ENCODE measurements around the gene LRRC17.

The LRRC17 gene

GRCh38 chr7:102978284-102978683 lies 65.5 kb downstream of the LRRC17 start:
- TF ChIP-seq, protein P1, sequence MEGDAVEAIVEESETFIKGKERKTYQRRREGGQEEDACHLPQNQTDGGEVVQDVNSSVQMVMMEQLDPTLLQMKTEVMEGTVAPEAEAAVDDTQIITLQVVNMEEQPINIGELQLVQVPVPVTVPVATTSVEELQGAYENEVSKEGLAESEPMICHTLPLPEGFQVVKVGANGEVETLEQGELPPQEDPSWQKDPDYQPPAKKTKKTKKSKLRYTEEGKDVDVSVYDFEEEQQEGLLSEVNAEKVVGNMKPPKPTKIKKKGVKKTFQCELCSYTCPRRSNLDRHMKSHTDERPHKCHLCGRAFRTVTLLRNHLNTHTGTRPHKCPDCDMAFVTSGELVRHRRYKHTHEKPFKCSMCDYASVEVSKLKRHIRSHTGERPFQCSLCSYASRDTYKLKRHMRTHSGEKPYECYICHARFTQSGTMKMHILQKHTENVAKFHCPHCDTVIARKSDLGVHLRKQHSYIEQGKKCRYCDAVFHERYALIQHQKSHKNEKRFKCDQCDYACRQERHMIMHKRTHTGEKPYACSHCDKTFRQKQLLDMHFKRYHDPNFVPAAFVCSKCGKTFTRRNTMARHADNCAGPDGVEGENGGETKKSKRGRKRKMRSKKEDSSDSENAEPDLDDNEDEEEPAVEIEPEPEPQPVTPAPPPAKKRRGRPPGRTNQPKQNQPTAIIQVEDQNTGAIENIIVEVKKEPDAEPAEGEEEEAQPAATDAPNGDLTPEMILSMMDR (IDR thresholded peaks at IDR 0.05; ENCODE audit: low read depth, low read length), result no peak
- no peak overlapping the region for H3K4me3 ChIP-seq (ENCODE audit: low read depth, low read length)

DNA sequence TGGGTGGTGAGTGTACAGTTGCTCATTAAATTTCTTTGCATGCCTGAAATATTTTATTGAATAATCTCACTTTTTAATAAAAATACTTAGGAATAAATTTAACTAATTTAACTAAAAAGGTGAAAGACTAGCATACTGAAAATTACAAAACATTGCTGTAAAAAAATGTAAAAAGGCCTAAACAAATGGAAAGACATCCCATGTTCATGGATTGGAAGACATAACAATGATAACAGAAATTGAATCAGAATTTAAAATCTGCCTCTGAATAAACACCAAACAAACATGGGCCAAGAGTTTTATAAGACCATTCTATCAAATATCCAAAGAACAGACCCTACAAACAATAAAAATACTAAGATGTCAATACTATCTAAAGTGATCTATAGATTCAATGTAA lies 66.9 kb downstream of the LRRC17 start:
- TF ChIP-seq, protein P1 (IDR thresholded peaks at IDR 0.05; ENCODE audit: low read depth, low read length), result no peak
- H3K4me3 ChIP-seq (ENCODE audit: low read depth, low read length), result no peak overlapping the region

DNA sequence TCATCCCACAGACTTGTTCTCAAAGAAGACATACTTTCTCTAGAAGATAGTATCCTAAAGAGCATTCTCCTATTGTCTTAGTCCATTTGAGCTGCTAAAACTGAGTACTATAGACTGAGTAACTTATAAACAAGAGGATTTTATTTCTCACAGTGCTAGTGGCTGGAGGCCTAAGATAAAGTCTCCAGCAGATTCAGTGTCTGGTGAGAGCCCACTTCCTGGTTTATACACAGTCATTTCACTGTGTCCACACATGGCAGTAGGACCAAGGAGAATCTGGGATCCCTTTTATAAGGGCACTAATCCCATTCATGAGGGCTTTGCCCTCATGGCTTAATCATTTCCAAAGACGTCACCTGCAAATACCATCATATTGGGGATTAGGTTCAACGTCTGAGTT lies 68.7 kb downstream of the LRRC17 start:
- TF ChIP-seq, protein P1 (IDR thresholded peaks at IDR 0.05; ENCODE audit: low read depth, low read length), result no peak
- no peak overlapping the region for H3K4me3 ChIP-seq (ENCODE audit: low read depth, low read length)

GRCh38 chr7:102982235-102982634 lies 69.4 kb downstream of the LRRC17 start:
- H3K4me3 ChIP-seq (ENCODE audit: low read depth, low read length), result no peak overlapping the region
- TF ChIP-seq, protein P1 (IDR thresholded peaks at IDR 0.05; ENCODE audit: low read depth, low read length), result no peak

GRCh38 chr7:102983602-102984001 lies 70.8 kb downstream of the LRRC17 start:
- TF ChIP-seq, protein P1 (IDR thresholded peaks at IDR 0.05; ENCODE audit: low read depth, low read length), result no peak
- no peak overlapping the region for H3K4me3 ChIP-seq (ENCODE audit: low read depth, low read length)

DNA sequence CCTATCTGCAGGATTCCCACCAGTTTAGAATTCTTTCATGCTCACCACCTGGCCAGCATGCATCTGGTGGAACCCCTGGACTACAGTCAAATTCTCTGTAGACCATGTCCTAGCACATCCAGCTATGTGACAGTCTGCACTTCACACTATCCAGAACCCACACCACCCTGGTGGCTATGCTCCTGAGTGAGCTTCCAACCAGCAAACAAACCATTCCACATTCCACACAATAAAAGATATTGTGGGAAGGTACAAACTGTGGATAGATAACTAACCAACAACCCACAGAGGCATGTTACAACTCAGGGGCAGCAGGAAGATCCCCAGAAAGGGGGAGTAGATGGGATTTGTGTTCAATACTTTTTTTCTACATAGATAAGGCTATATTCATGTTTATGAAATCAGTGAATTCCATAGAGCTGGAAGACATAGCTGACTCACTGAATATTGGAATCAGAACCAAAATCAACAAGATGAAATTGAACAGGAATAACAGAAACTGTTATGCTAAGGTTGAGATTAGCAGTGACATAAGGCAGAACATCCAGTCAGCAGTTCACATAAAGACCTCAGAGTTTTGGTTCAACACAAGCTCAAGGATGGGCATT lies 72.5 kb downstream of the LRRC17 start:
- TF ChIP-seq, protein P1 (IDR thresholded peaks at IDR 0.05; ENCODE audit: low read depth, low read length), result no peak
- no peak overlapping the region for H3K4me3 ChIP-seq (ENCODE audit: low read depth, low read length)

- TF ChIP-seq, protein P1 (IDR thresholded peaks at IDR 0.05; ENCODE audit: low read depth, low read length), result no peak
- no peak overlapping the region for H3K4me3 ChIP-seq (ENCODE audit: low read depth, low read length)
Observed at GRCh38 chr7:102988088-102988487, 75.3 kb downstream of the LRRC17 start.
